Activated naive CD4-positive, alpha-beta T cell treated with anti-CD3 and anti-CD28 coated beads, Interleukin-2, amount 10 ng/mL, durations not matched to agents 7 days and 5 days (primary cell): ENCODE results near the gene MPI.

Experiments used
- CTCF ChIA-PET: fragments of 350-600 bp; sonication (Branson Sonifier 250); formaldehyde crosslinking; loops from one replicate; lab custom pipeline; 2021; ENCODE audit warnings: antibody characterized with exemption; lab: Charles Lee
- DNase-seq: peaks from one replicate; pipeline ENCODE4 v3.0.0-alpha.2; 2020
- H3K27ac Mint-ChIP-seq: one replicate; pipeline ENCODE4 v1.8.0; 2021; ENCODE audit warnings: mild to moderate bottlenecking, moderate library complexity, mixed read lengths
- H3K27me3 Mint-ChIP-seq: one replicate; pipeline ENCODE4 v1.8.0; 2021; ENCODE audit warnings: mild to moderate bottlenecking, mixed read lengths
- H3K36me3 Mint-ChIP-seq: one replicate; pipeline ENCODE4 v1.8.0; 2021; ENCODE audit warnings: mixed read lengths
- H3K4me1 Mint-ChIP-seq: one replicate; pipeline ENCODE4 v1.8.0; 2021; ENCODE audit warnings: mixed read lengths
- H3K4me3 Mint-ChIP-seq: one replicate; pipeline ENCODE4 v1.8.0; 2021; ENCODE audit warnings: mild to moderate bottlenecking, moderate library complexity, mixed read lengths
- H3K9me3 Mint-ChIP-seq: one replicate; pipeline ENCODE4 v1.8.0; 2021; ENCODE audit warnings: mixed read lengths

Gene MPI

GRCh38 chr15:74950078-74950908 lies 60.5 kb downstream of the MPI start:
- peaks cover 15% of the 10 kb centered on the region for H3K4me1 Mint-ChIP-seq
- no peaks in the 10 kb centered on the region for H3K36me3 Mint-ChIP-seq
- H3K4me3 Mint-ChIP-seq: no peak overlapping the region
- H3K27ac Mint-ChIP-seq: no peak overlapping the region
- peaks cover 29% of the 10 kb centered on the region for H3K27me3 Mint-ChIP-seq
- H3K9me3 Mint-ChIP-seq: no peaks in the 10 kb centered on the region
- peak; percentile 88 for DNase-seq
- CTCF ChIA-PET: interaction anchor here (0.5 to 6.5 kb wide), 26 partner anchors 10 to 578 kb away, joined by 3 to 75 read pairs (median 4); partner anchors contain the start of genes COX5A, FAM219B and PPCDC

DNA sequence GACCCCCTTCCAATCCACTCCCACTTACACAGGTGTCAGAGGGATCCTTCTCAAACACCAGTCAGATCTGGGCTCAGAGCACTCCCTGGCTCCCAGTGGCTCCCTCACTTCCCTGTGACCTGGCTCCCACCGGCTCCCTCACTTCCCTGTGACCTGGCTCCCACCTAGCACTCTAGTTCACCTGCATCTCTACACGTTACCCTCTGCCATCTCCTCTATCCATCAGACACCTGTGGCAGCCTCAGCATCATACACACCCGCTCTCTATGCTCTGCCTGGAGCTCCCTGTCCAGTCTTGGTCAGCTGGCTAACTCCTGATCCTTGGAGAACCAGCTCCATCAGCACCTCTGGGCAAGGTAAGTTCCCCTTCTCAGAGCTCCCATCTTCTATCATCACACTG lies 61.2 kb downstream of the MPI start:
- no peak for DNase-seq
- Mint-ChIP-seq H3K27ac (no peak overlapping the region), H3K4me3 (no peak overlapping the region), H3K9me3 (no peaks in the 10 kb centered on the region), H3K36me3 (no peaks in the 10 kb centered on the region), H3K4me1 (peaks cover 22% of the 10 kb centered on the region), H3K27me3 (peaks cover 31% of the 10 kb centered on the region)
- CTCF ChIA-PET: interaction anchor here (0.5 to 6.5 kb wide), 22 partner anchors 9 to 579 kb away, joined by 3 to 75 read pairs (median 4); partner anchors contain the start of genes COX5A, FAM219B and PPCDC
